Mucosa of rectum (tissue), 2 donors: ENCODE data around the gene PTPN20.

Experiments used
- H3K27ac ChIP-seq, 2 donors: one replicate each; pipeline ENCODE4 v1.7.0; 2013; ENCODE audit warnings: inconsistent platforms in 2 of 2, low read depth in 2 of 2, low read length in 2 of 2
- H3K27me3 ChIP-seq, 2 donors: one replicate each; pipeline ENCODE4 v1.7.0; 2013; ENCODE audit warnings: low read length in 2 of 2; ENCODE audit not compliant: control insufficient read depth in 2 of 2, insufficient read depth in 2 of 2
- H3K36me3 ChIP-seq, 2 donors: one replicate each; pipeline ENCODE4 v1.7.0; 2013; ENCODE audit warnings: low read length in 2 of 2; ENCODE audit not compliant: control insufficient read depth in 2 of 2, insufficient read depth in 2 of 2
- H3K4me1 ChIP-seq, 2 donors: one replicate each; pipeline ENCODE4 v1.7.0; 2013; ENCODE audit warnings: low read length in 2 of 2, mild to moderate bottlenecking in 1 of 2; ENCODE audit not compliant: control insufficient read depth in 2 of 2, insufficient read depth in 2 of 2
- H3K4me3 ChIP-seq, 2 donors: one replicate each; pipeline ENCODE4 v1.7.0; 2013; ENCODE audit warnings: low read length in 2 of 2
- H3K9ac ChIP-seq, 2 donors: one replicate each; pipeline ENCODE4 v1.7.0; 2013; ENCODE audit warnings: low read length in 2 of 2, low read depth in 1 of 2, mild to moderate bottlenecking in 1 of 2
- H3K9me3 ChIP-seq, 2 donors: one replicate each; pipeline ENCODE4 v1.7.0; 2013; ENCODE audit warnings: low read length in 2 of 2; ENCODE audit not compliant: control insufficient read depth in 2 of 2
- donor health status: healthy.
- donor health status: Normal muscosa, but diverticular disease.

The PTPN20 gene

GRCh38 chr10:47020471-47020870 lies 109.2 kb downstream of the PTPN20 start:
- Histone ChIP-seq H3K27ac (no peak overlapping the region), H3K4me3 (no peak overlapping the region), H3K9ac (no peak overlapping the region), H3K36me3 (no peaks in the 10 kb centered on the region), H3K9me3 (no peaks in the 10 kb centered on the region), H3K4me1 (peaks cover 0 to 4% of the 10 kb centered on the region in 2 donors), H3K27me3 (no peaks in the 10 kb centered on the region)

GRCh38 chr10:47021850-47022249 lies 110.6 kb downstream of the PTPN20 start:
- no peak overlapping the region for H3K4me3 ChIP-seq
- H3K27ac ChIP-seq: no peak overlapping the region
- H3K36me3 ChIP-seq: no peaks in the 10 kb centered on the region
- no peak overlapping the region for H3K9ac ChIP-seq
- H3K9me3 ChIP-seq: no peaks in the 10 kb centered on the region
- peaks cover 0 to 4% of the 10 kb centered on the region in 2 donors for H3K4me1 ChIP-seq
- no peaks in the 10 kb centered on the region for H3K27me3 ChIP-seq

GRCh38 chr10:47022311-47023131 lies 111.3 kb downstream of the PTPN20 start:
- H3K27ac ChIP-seq: no peak overlapping the region
- H3K36me3 ChIP-seq: no peaks in the 10 kb centered on the region
- no peaks in the 10 kb centered on the region for H3K9me3 ChIP-seq
- H3K27me3 ChIP-seq: no peaks in the 10 kb centered on the region
- no peak overlapping the region for H3K9ac ChIP-seq
- no peak overlapping the region for H3K4me3 ChIP-seq
- H3K4me1 ChIP-seq: peaks cover 0 to 4% of the 10 kb centered on the region in 2 donors

- Histone ChIP-seq H3K9me3 (no peaks in the 10 kb centered on the region), H3K27me3 (no peaks in the 10 kb centered on the region), H3K36me3 (no peaks in the 10 kb centered on the region), H3K9ac (no peak overlapping the region), H3K27ac (no peak overlapping the region), H3K4me1 (peaks cover 0 to 4% of the 10 kb centered on the region in 2 donors), H3K4me3 (no peak overlapping the region)
Measured at GRCh38 chr10:47023237-47024045, 112.2 kb downstream of the PTPN20 start.

- Histone ChIP-seq H3K9me3 (no peaks in the 10 kb centered on the region), H3K4me1 (peaks cover 0 to 4% of the 10 kb centered on the region in 2 donors), H3K27ac (no peak overlapping the region), H3K4me3 (no peak overlapping the region), H3K9ac (no peak overlapping the region), H3K27me3 (no peaks in the 10 kb centered on the region), H3K36me3 (no peaks in the 10 kb centered on the region)
Measured at GRCh38 chr10:47024046-47024322, 112.8 kb downstream of the PTPN20 start.

- Histone ChIP-seq H3K4me3 (no peak overlapping the region), H3K9me3 (no peaks in the 10 kb centered on the region)
Measured at GRCh38 chr10:47024399-47025252, 113.4 kb downstream of the PTPN20 start.

GRCh38 chr10:47025253-47025539 lies 114.0 kb downstream of the PTPN20 start:
- Histone ChIP-seq H3K9ac (no peak overlapping the region), H3K27me3 (no peaks in the 10 kb centered on the region), H3K4me1 (peaks cover 0 to 4% of the 10 kb centered on the region in 2 donors), H3K9me3 (no peaks in the 10 kb centered on the region), H3K4me3 (no peak overlapping the region), H3K27ac (no peak overlapping the region), H3K36me3 (no peaks in the 10 kb centered on the region)

More at GRCh38 chr10:47024399-47025252, 113.4 kb downstream of the PTPN20 start:
- no peaks in the 10 kb centered on the region for H3K36me3 ChIP-seq
- no peak overlapping the region for H3K27ac ChIP-seq
- peaks cover 0 to 4% of the 10 kb centered on the region in 2 donors for H3K4me1 ChIP-seq
- no peaks in the 10 kb centered on the region for H3K27me3 ChIP-seq
- no peak overlapping the region for H3K9ac ChIP-seq

- Histone ChIP-seq H3K9ac (no peak overlapping the region), H3K4me3 (no peak overlapping the region), H3K27ac (no peak overlapping the region), H3K36me3 (no peaks in the 10 kb centered on the region), H3K9me3 (no peaks in the 10 kb centered on the region), H3K27me3 (no peaks in the 10 kb centered on the region), H3K4me1 (peaks cover 0 to 4% of the 10 kb centered on the region in 2 donors)
Measured at GRCh38 chr10:47025540-47026300, 114.5 kb downstream of the PTPN20 start.

- Histone ChIP-seq H3K9ac (no peak overlapping the region), H3K4me1 (peaks cover 0 to 4% of the 10 kb centered on the region in 2 donors), H3K27ac (no peak overlapping the region), H3K9me3 (no peaks in the 10 kb centered on the region), H3K4me3 (no peak overlapping the region), H3K36me3 (no peaks in the 10 kb centered on the region), H3K27me3 (no peaks in the 10 kb centered on the region)
Measured at GRCh38 chr10:47026301-47027107, 115.3 kb downstream of the PTPN20 start.
